Measurements from ENCODE around the gene PNPLA5.

Gene PNPLA5

GRCh38 chr22:43892183-43892894, 526 bp upstream of the PNPLA5 start:
- no peaks in the 10 kb centered on the region for H3K36me3 ChIP-seq (ENCODE audit: control insufficient read depth, insufficient read depth, low read length)

GRCh38 chr22:43890901-43891331, 897 bp downstream of the PNPLA5 start:
- no peak overlapping the region for H3K18ac ChIP-seq (ENCODE audit: low read length)
- H3K79me2 ChIP-seq (ENCODE audit: control insufficient read depth, insufficient read depth, low read length): no peaks in the 10 kb centered on the region
- no peak overlapping the region for H4K5ac ChIP-seq (ENCODE audit: low read length)
- H3K23ac ChIP-seq (ENCODE audit: low read length): no peak overlapping the region
- no peak for DNase-seq
- H2BK5ac ChIP-seq (ENCODE audit: low read length): no peak overlapping the region
- peak overlapping the region; percentile 13 for H3K9ac ChIP-seq (ENCODE audit: low read length)
- no peak overlapping the region for H3K27ac ChIP-seq (ENCODE audit: low read depth, low read length)
- no peak overlapping the region for H2AK5ac ChIP-seq (ENCODE audit: low read length)
- no peak overlapping the region for H2BK15ac ChIP-seq (replicated peaks; ENCODE audit: low read depth)
- H3K56ac ChIP-seq (ENCODE audit: low read length): peak overlapping the region; percentile 25
- H4K8ac ChIP-seq (ENCODE audit: low read depth, low read length): no peak overlapping the region
- H3K4me2 ChIP-seq (ENCODE audit: low read length): peak overlapping the region; percentile 59
- H3K4me3 ChIP-seq (ENCODE audit: low read length): no peak overlapping the region
- no CpG with 5 or more reads among the region's 24 CpGs for WGBS (ENCODE audit: extremely low coverage, insufficient coverage, low lambda C conversion rate)
- no peak overlapping the region for H2BK120ac ChIP-seq (ENCODE audit: low read depth, low read length)
- no peaks in the 10 kb centered on the region for H3K4me1 ChIP-seq (ENCODE audit: control insufficient read depth, low read depth, low read length)
- H3K79me1 ChIP-seq (ENCODE audit: low read length): no peaks in the 10 kb centered on the region
- H3K36me3 ChIP-seq (ENCODE audit: control insufficient read depth, insufficient read depth, low read length): no peaks in the 10 kb centered on the region
- no peak overlapping the region for H3K4ac ChIP-seq (ENCODE audit: low read depth, low read length)
- peaks cover 2% of the 10 kb centered on the region for H3K27me3 ChIP-seq (ENCODE audit: insufficient read depth, low read length, poor library complexity)

More at GRCh38 chr22:43892183-43892894, 526 bp upstream of the PNPLA5 start:
- peaks cover 2% of the 10 kb centered on the region for H3K27me3 ChIP-seq (ENCODE audit: insufficient read depth, low read length, poor library complexity)
- H3K56ac ChIP-seq (ENCODE audit: low read length): peak overlapping the region; percentile 60
- H3K4ac ChIP-seq (ENCODE audit: low read depth, low read length): no peak overlapping the region
- H3K79me2 ChIP-seq (ENCODE audit: control insufficient read depth, insufficient read depth, low read length): no peaks in the 10 kb centered on the region
- no peak overlapping the region for H4K5ac ChIP-seq (ENCODE audit: low read length)
- H2AK5ac ChIP-seq (ENCODE audit: low read length): no peak overlapping the region
- H3K79me1 ChIP-seq (ENCODE audit: low read length): no peaks in the 10 kb centered on the region
- no peak overlapping the region for H2BK120ac ChIP-seq (ENCODE audit: low read depth, low read length)
- no peak overlapping the region for H3K27ac ChIP-seq (ENCODE audit: low read depth, low read length)
- no peak overlapping the region for H3K18ac ChIP-seq (ENCODE audit: low read length)
- H3K4me3 ChIP-seq (ENCODE audit: low read length): no peak overlapping the region
- peak; percentile 23 for DNase-seq
- no peak overlapping the region for H2BK5ac ChIP-seq (ENCODE audit: low read length)
- H3K4me1 ChIP-seq (ENCODE audit: control insufficient read depth, low read depth, low read length): no peaks in the 10 kb centered on the region
- peak overlapping the region; percentile 54 for H3K9ac ChIP-seq (ENCODE audit: low read length)
- no peak overlapping the region for H4K8ac ChIP-seq (ENCODE audit: low read depth, low read length)
- peak overlapping the region; percentile 66 for H3K23ac ChIP-seq (ENCODE audit: low read length)
- WGBS (ENCODE audit: extremely low coverage, insufficient coverage, low lambda C conversion rate): no CpG with 5 or more reads among the region's 15 CpGs
- H3K4me2 ChIP-seq (ENCODE audit: low read length): peak overlapping the region; percentile 59
- no peak overlapping the region for H2BK15ac ChIP-seq (replicated peaks; ENCODE audit: low read depth)

- H2BK5ac ChIP-seq (ENCODE audit: low read length): no peak overlapping the region
- no peaks in the 10 kb centered on the region for H3K36me3 ChIP-seq (ENCODE audit: control insufficient read depth, insufficient read depth, low read length)
- no peak overlapping the region for H3K4me2 ChIP-seq (ENCODE audit: low read length)
- DNase-seq: peak; percentile 38
- H3K4me1 ChIP-seq (ENCODE audit: control insufficient read depth, low read depth, low read length): no peaks in the 10 kb centered on the region
- H4K8ac ChIP-seq (ENCODE audit: low read depth, low read length): no peak overlapping the region
- no peak overlapping the region for H2BK120ac ChIP-seq (ENCODE audit: low read depth, low read length)
- no peaks in the 10 kb centered on the region for H3K79me2 ChIP-seq (ENCODE audit: control insufficient read depth, insufficient read depth, low read length)
- no peak overlapping the region for H3K4ac ChIP-seq (ENCODE audit: low read depth, low read length)
- no peak overlapping the region for H4K5ac ChIP-seq (ENCODE audit: low read length)
- no peak overlapping the region for H3K18ac ChIP-seq (ENCODE audit: low read length)
- H3K79me1 ChIP-seq (ENCODE audit: low read length): no peaks in the 10 kb centered on the region
- H3K56ac ChIP-seq (ENCODE audit: low read length): no peak overlapping the region
- H3K23ac ChIP-seq (ENCODE audit: low read length): no peak overlapping the region
- H3K4me3 ChIP-seq (ENCODE audit: low read length): no peak overlapping the region
- H2AK5ac ChIP-seq (ENCODE audit: low read length): no peak overlapping the region
- H3K9ac ChIP-seq (ENCODE audit: low read length): no peak overlapping the region
- H3K27me3 ChIP-seq (ENCODE audit: insufficient read depth, low read length, poor library complexity): peaks cover 2% of the 10 kb centered on the region
- no peak overlapping the region for H2BK15ac ChIP-seq (replicated peaks; ENCODE audit: low read depth)
- WGBS (ENCODE audit: extremely low coverage, insufficient coverage, low lambda C conversion rate): no CpG with 5 or more reads among the region's 4 CpGs
- H3K27ac ChIP-seq (ENCODE audit: low read depth, low read length): no peak overlapping the region
Measured at GRCh38 chr22:43889860-43890253, 2.0 kb downstream of the PNPLA5 start.

GRCh38 chr22:43889201-43889859, 2.5 kb downstream of the PNPLA5 start:
- no peak overlapping the region for H2BK15ac ChIP-seq (replicated peaks; ENCODE audit: low read depth)
- no peak overlapping the region for H3K27ac ChIP-seq (ENCODE audit: low read depth, low read length)
- H3K79me1 ChIP-seq (ENCODE audit: low read length): no peaks in the 10 kb centered on the region
- no peak overlapping the region for H2BK5ac ChIP-seq (ENCODE audit: low read length)
- peaks cover 2% of the 10 kb centered on the region for H3K27me3 ChIP-seq (ENCODE audit: insufficient read depth, low read length, poor library complexity)
- no peak overlapping the region for H3K4me3 ChIP-seq (ENCODE audit: low read length)
- no peaks in the 10 kb centered on the region for H3K4me1 ChIP-seq (ENCODE audit: control insufficient read depth, low read depth, low read length)
- no peaks in the 10 kb centered on the region for H3K36me3 ChIP-seq (ENCODE audit: control insufficient read depth, insufficient read depth, low read length)
- no peaks in the 10 kb centered on the region for H3K79me2 ChIP-seq (ENCODE audit: control insufficient read depth, insufficient read depth, low read length)
- WGBS (ENCODE audit: extremely low coverage, insufficient coverage, low lambda C conversion rate): no CpG with 5 or more reads among the region's 16 CpGs
- H4K8ac ChIP-seq (ENCODE audit: low read depth, low read length): no peak overlapping the region
- DNase-seq: no peak
- H3K4me2 ChIP-seq (ENCODE audit: low read length): no peak overlapping the region
- no peak overlapping the region for H2BK120ac ChIP-seq (ENCODE audit: low read depth, low read length)
- no peak overlapping the region for H3K56ac ChIP-seq (ENCODE audit: low read length)
- no peak overlapping the region for H3K23ac ChIP-seq (ENCODE audit: low read length)
- H3K9ac ChIP-seq (ENCODE audit: low read length): no peak overlapping the region
- H3K4ac ChIP-seq (ENCODE audit: low read depth, low read length): no peak overlapping the region
- H3K18ac ChIP-seq (ENCODE audit: low read length): no peak overlapping the region
- H4K5ac ChIP-seq (ENCODE audit: low read length): no peak overlapping the region
- no peak overlapping the region for H2AK5ac ChIP-seq (ENCODE audit: low read length)

GRCh38 chr22:43888740-43889139, 3.1 kb downstream of the PNPLA5 start:
- no peak overlapping the region for H2BK15ac ChIP-seq (replicated peaks; ENCODE audit: low read depth)
- no peaks in the 10 kb centered on the region for H3K79me2 ChIP-seq (ENCODE audit: control insufficient read depth, insufficient read depth, low read length)
- no peak overlapping the region for H2BK5ac ChIP-seq (ENCODE audit: low read length)
- no peak overlapping the region for H4K8ac ChIP-seq (ENCODE audit: low read depth, low read length)
- H3K79me1 ChIP-seq (ENCODE audit: low read length): no peaks in the 10 kb centered on the region
- H3K23ac ChIP-seq (ENCODE audit: low read length): no peak overlapping the region
- H3K4ac ChIP-seq (ENCODE audit: low read depth, low read length): no peak overlapping the region
- H3K27ac ChIP-seq (ENCODE audit: low read depth, low read length): no peak overlapping the region
- no peak overlapping the region for H4K5ac ChIP-seq (ENCODE audit: low read length)
- no peak overlapping the region for H3K18ac ChIP-seq (ENCODE audit: low read length)
- no peaks in the 10 kb centered on the region for H3K4me1 ChIP-seq (ENCODE audit: control insufficient read depth, low read depth, low read length)
- WGBS (ENCODE audit: extremely low coverage, insufficient coverage, low lambda C conversion rate): no CpG with 5 or more reads among the region's 4 CpGs
- H2BK120ac ChIP-seq (ENCODE audit: low read depth, low read length): no peak overlapping the region
- H3K27me3 ChIP-seq (ENCODE audit: insufficient read depth, low read length, poor library complexity): peaks cover 2% of the 10 kb centered on the region
- H3K36me3 ChIP-seq (ENCODE audit: control insufficient read depth, insufficient read depth, low read length): no peaks in the 10 kb centered on the region
- H3K4me2 ChIP-seq (ENCODE audit: low read length): no peak overlapping the region
- no peak overlapping the region for H3K4me3 ChIP-seq (ENCODE audit: low read length)
- H2AK5ac ChIP-seq (ENCODE audit: low read length): no peak overlapping the region
- no peak overlapping the region for H3K56ac ChIP-seq (ENCODE audit: low read length)
- no peak for DNase-seq
- no peak overlapping the region for H3K9ac ChIP-seq (ENCODE audit: low read length)
